Hepatocyte (in vitro differentiated cells): Measurements from ENCODE around the gene ATXN1.

Experiments used
- EZH2 ChIP-seq: fragments of 200-600 bp; sonication (generic); IDR thresholded peaks from 2 replicates; pipeline ENCODE4 v1.6.1; 2016; ENCODE audit warnings: antibody characterized with exemption, mild to moderate bottlenecking, borderline replicate concordance
- TF ChIP-seq, protein P1 (sequence below): fragments of 200-600 bp; sonication (generic); IDR thresholded peaks from 2 replicates; pipeline ENCODE4 v1.5.1; 2016; ENCODE audit warnings: antibody characterized with exemption, mild to moderate bottlenecking; ENCODE audit not compliant: poor library complexity

DNA sequence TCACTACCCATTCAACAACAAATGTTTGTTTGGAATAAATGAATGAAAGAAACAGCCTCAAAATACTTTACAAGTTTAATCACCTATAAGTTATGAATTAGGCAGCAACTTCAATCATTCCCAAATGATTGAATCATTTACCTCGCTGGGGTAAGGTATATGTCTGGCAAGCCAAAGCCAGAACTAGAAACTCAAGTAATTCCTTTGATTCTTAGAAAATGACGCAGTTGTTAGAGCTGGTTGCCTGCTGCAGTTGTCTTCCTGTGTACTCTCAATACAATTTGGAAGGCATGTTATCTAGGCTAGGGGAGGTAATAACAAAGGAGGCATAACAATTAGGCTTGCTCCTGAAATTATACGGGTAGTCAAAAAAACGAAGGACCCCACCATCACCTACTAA, 160.6 kb downstream of the ATXN1 start:
- TF ChIP-seq, protein P1, sequence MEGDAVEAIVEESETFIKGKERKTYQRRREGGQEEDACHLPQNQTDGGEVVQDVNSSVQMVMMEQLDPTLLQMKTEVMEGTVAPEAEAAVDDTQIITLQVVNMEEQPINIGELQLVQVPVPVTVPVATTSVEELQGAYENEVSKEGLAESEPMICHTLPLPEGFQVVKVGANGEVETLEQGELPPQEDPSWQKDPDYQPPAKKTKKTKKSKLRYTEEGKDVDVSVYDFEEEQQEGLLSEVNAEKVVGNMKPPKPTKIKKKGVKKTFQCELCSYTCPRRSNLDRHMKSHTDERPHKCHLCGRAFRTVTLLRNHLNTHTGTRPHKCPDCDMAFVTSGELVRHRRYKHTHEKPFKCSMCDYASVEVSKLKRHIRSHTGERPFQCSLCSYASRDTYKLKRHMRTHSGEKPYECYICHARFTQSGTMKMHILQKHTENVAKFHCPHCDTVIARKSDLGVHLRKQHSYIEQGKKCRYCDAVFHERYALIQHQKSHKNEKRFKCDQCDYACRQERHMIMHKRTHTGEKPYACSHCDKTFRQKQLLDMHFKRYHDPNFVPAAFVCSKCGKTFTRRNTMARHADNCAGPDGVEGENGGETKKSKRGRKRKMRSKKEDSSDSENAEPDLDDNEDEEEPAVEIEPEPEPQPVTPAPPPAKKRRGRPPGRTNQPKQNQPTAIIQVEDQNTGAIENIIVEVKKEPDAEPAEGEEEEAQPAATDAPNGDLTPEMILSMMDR = no peak
- TF ChIP-seq EZH2 = no peak
